HCT116 (cell line): ENCODE results near the gene OR13J1. TPM values are rescaled to one million over a fixed set of nuclear protein-coding genes. Genes with fewer than 3 reads are reported as not detected.

ENCODE experiments used
- ATAC-seq: fragments of 200-7000 bp; cut with Tn5 transposase; 2 replicates; pipeline ENCODE4 v1.9.1; 2020; ENCODE audit warnings: mild to moderate bottlenecking, moderate library complexity
- BruUV-seq: library from RNA; stranded (reverse); fragments of 400-500 nt; replicated peaks from 2 replicates; lab custom pipeline; 2021; lab: Mats Ljungman, UMichigan
- CTCF ChIA-PET: fragments of 300-600 bp; sonication (Branson Sonifier 250); formaldehyde crosslinking; loops from one replicate; lab custom pipeline; 2021; ENCODE audit warnings: antibody characterized with exemption; lab: Charles Lee
- POLR2A ChIA-PET: fragments of 300-600, 350-600 bp; sonication (Branson Sonifier 250); formaldehyde crosslinking; loops from one replicate; lab custom pipeline; 2021; ENCODE audit warnings: antibody characterized with exemption; lab: Charles Lee
- RAD21 ChIA-PET, 2 experiments: fragments of 300-600 bp; sonication (Branson Sonifier 250); formaldehyde crosslinking; loops; one replicate each; lab custom pipeline; 2023; ENCODE audit warnings: low total read pairs in 2 of 2; ENCODE audit not compliant: uncharacterized antibody in 2 of 2, unreplicated experiment in 2 of 2, low non-redundant PET in 1 of 2; lab: Charles Lee
- DNase-seq: peaks from one replicate; pipeline ENCODE4 v3.0.0-alpha.2; 2010; ENCODE audit warnings: low read depth, low spot score
- H2AFZ ChIP-seq: fragments of 200-600 bp; shearing (Covaris generic), sonication (generic); 2 replicates; pipeline ENCODE4 v1.6.1; 2017; ENCODE audit warnings: low read depth, mixed run types, mixed read lengths, antibody characterized with exemption, low read length; ENCODE audit not compliant: poor library complexity, severe bottlenecking
- H3K27ac ChIP-seq: 2 replicates; pipeline ENCODE4 v1.5.1; 2012; ENCODE audit warnings: low read depth, low read length
- H3K27me3 ChIP-seq: fragments of 200-600 bp; sonication (generic); 2 replicates; pipeline ENCODE4 v1.6.1; 2016; ENCODE audit warnings: mixed run types, low read length, mixed read lengths; ENCODE audit not compliant: insufficient read depth
- H3K36me3 ChIP-seq, 2 experiments: fragments of 200-500 bp in 1 of 2; fragments of 200-600 bp in 1 of 2; sonication (Bioruptor generic) in 1 of 2; sonication (generic) in 1 of 2; 2 replicates each; pipeline versions ENCODE4 v1.5.1 to v1.6.1; 2014 to 2016; ENCODE audit warnings: low read length in 2 of 2, inconsistent platforms in 1 of 2, mixed read lengths in 1 of 2, mixed run types in 1 of 2; ENCODE audit not compliant: insufficient read depth in 2 of 2, control insufficient read depth in 1 of 2
- H3K4me1 ChIP-seq, 2 experiments: fragments of 200-600 bp in 1 of 2; sonication (generic) in 1 of 2; 2 replicates each; pipeline versions ENCODE4 v1.5.1 to v1.6.1; 2012 to 2017; ENCODE audit warnings: low read length in 2 of 2, inconsistent platforms in 1 of 2, mild to moderate bottlenecking in 1 of 2, mixed read lengths in 1 of 2, mixed run types in 1 of 2, moderate library complexity in 1 of 2; ENCODE audit not compliant: insufficient read depth in 2 of 2, control insufficient read depth in 1 of 2
- H3K4me2 ChIP-seq: fragments of 200-600 bp; sonication (generic); 2 replicates; pipeline ENCODE4 v1.6.1; 2017; ENCODE audit warnings: mixed run types, low read length, mixed read lengths
- H3K4me3 ChIP-seq, 2 experiments: fragments of 200-600 bp in 1 of 2; sonication (generic) in 1 of 2; replicated peaks in 1 of 2; 2 replicates each; pipeline ENCODE4 v1.5.1; 2011 to 2016; ENCODE audit warnings: low read length in 2 of 2, control low read depth in 1 of 2, low read depth in 1 of 2, mild to moderate bottlenecking in 1 of 2, mixed read lengths in 1 of 2, mixed run types in 1 of 2
- H3K79me2 ChIP-seq: fragments of 200-600 bp; sonication (generic); 2 replicates; pipeline ENCODE4 v1.6.1; 2017; ENCODE audit warnings: mild to moderate bottlenecking, mixed run types, low read length, moderate library complexity, mixed read lengths; ENCODE audit not compliant: insufficient read depth
- H3K9ac ChIP-seq: fragments of 200-600 bp; sonication (generic); 2 replicates; pipeline ENCODE4 v1.6.1; 2016; ENCODE audit warnings: low read length, mixed read lengths
- H3K9me2 ChIP-seq: fragments of 200-600 bp; sonication (generic), shearing (Covaris generic); 2 replicates; pipeline ENCODE4 v1.6.1; 2017; ENCODE audit warnings: mixed run types, mild to moderate bottlenecking, moderate library complexity; ENCODE audit not compliant: insufficient read depth
- H3K9me3 ChIP-seq, 2 experiments: fragments of 200-500 bp in 1 of 2; fragments of 200-600 bp in 1 of 2; sonication (Bioruptor generic) in 1 of 2; sonication (generic) in 1 of 2; 2 replicates each; pipeline ENCODE4 v1.6.1; 2014 to 2017; ENCODE audit warnings: low read length in 2 of 2, mixed read lengths in 2 of 2, inconsistent platforms in 1 of 2, low read depth in 1 of 2, mild to moderate bottlenecking in 1 of 2, mixed run types in 1 of 2, moderate library complexity in 1 of 2; ENCODE audit not compliant: control insufficient read depth in 1 of 2, insufficient read depth in 1 of 2
- H4K20me1 ChIP-seq: fragments of 200-600 bp; sonication (generic), shearing (Covaris generic); 2 replicates; pipeline ENCODE4 v1.6.1; 2017; ENCODE audit warnings: mixed run types, mild to moderate bottlenecking, moderate library complexity; ENCODE audit not compliant: insufficient read depth
- EGR1 ChIP-seq: IDR thresholded peaks from 2 replicates; pipeline ENCODE4 v1.6.1; 2012; ENCODE audit warnings: low read depth
- EZH2 ChIP-seq: fragments of 200-600 bp; sonication (generic); IDR thresholded peaks from 2 replicates; pipeline ENCODE4 v1.6.1; 2017; ENCODE audit warnings: antibody characterized with exemption, mixed run types
- JUND ChIP-seq: IDR thresholded peaks from 2 replicates; pipeline ENCODE4 v1.6.1; 2012
- POLR2A ChIP-seq: IDR thresholded peaks from 2 replicates; pipeline ENCODE4 v1.7.0; 2011; ENCODE audit warnings: borderline replicate concordance; ENCODE audit not compliant: insufficient read depth, insufficient read length; ENCODE audit errors: extremely low read depth
- SIN3A ChIP-seq: IDR thresholded peaks from 2 replicates; pipeline ENCODE4 v1.6.1; 2012; ENCODE audit warnings: low read depth
- SP1 ChIP-seq: IDR thresholded peaks from 2 replicates; pipeline ENCODE4 v1.6.1; 2012; ENCODE audit warnings: low read depth
- YY1 ChIP-seq: IDR thresholded peaks from 2 replicates; pipeline ENCODE4 v1.6.1; 2011; ENCODE audit warnings: low read length, low read depth, moderate library complexity, mild to moderate bottlenecking; ENCODE audit not compliant: insufficient replicate concordance; ENCODE audit errors: extremely low read depth
- ZFX ChIP-seq: fragments of 450-650 bp; IDR thresholded peaks from 2 replicates; pipeline ENCODE4 v1.6.1; 2017
- intact Hi-C: fragments of 100-400 bp; cut with micrococcal nuclease; formaldehyde crosslinking; loops from 2 replicates; pipeline ENCODE4 v1.10.0; 2022
- total RNA-seq: library from RNA; stranded (reverse); gene quantifications from one replicate; pipeline ENCODE4 v1.2.1, GENCODE V29; 2021; ENCODE audit not compliant: unreplicated experiment
- TF ChIP-seq, protein P1 (sequence below): IDR thresholded peaks from 2 replicates; pipeline ENCODE4 v1.6.1; 2012; ENCODE audit warnings: low read depth
- TF ChIP-seq, protein P2 (sequence below): IDR thresholded peaks from 2 replicates; pipeline ENCODE4 v1.6.1; 2011; ENCODE audit warnings: mild to moderate bottlenecking, low read length, moderate library complexity; ENCODE audit not compliant: insufficient replicate concordance; ENCODE audit errors: extremely low read depth
- TF ChIP-seq, protein P3 (sequence below): IDR thresholded peaks from 2 replicates; pipeline ENCODE4 v1.6.1; 2012
- TF ChIP-seq, protein P4 (sequence below), 3 experiments: fragments of 200-600 bp in 1 of 3; sonication (generic) in 1 of 3; IDR thresholded peaks in 2 of 3; conservative IDR thresholded peaks in 1 of 3; 2 replicates each; pipeline ENCODE4 v1.5.1; 2012 to 2017; ENCODE audit warnings: low read depth in 2 of 3, low read length in 2 of 3, antibody characterized with exemption in 1 of 3, borderline replicate concordance in 1 of 3, control low read depth in 1 of 3, mild to moderate bottlenecking in 1 of 3, mixed read lengths in 1 of 3, mixed run types in 1 of 3, moderate library complexity in 1 of 3; ENCODE audit not compliant: insufficient read depth in 1 of 3

Gene OR13J1
- total RNA-seq, 1 experiment from 2014 or later = not detected

DNA sequence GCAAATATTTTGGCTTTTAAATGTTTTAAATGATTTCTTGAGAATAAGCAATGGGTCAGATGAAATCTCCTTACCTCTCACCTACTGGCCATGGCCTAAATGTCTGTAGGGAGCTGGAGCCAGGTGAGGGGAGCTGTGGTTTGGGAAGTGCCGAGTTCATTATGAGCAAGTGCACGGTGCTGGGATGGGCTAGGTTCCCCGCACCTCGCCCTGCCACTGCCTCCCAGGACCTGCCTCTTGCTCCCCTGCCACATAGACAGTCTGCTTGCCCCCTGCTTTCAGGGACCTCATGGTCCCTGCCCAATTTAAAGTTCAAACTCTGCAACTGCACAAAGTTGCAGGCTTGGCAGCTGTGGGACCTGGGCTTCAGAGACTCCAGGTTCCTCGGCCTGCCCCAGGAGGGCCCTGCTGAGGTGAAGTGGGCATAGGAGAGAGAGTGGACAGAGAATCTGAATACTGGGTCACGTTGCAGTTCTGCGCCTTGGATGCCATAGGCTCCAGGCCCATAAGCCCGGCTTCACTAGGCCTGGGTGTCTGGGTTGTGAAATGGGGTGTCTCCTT is 5.4 kb downstream of the OR13J1 start:
- ChIA-PET CTCF (no interaction called here), POLR2A (no interaction called here)
- TF ChIP-seq, protein P1, sequence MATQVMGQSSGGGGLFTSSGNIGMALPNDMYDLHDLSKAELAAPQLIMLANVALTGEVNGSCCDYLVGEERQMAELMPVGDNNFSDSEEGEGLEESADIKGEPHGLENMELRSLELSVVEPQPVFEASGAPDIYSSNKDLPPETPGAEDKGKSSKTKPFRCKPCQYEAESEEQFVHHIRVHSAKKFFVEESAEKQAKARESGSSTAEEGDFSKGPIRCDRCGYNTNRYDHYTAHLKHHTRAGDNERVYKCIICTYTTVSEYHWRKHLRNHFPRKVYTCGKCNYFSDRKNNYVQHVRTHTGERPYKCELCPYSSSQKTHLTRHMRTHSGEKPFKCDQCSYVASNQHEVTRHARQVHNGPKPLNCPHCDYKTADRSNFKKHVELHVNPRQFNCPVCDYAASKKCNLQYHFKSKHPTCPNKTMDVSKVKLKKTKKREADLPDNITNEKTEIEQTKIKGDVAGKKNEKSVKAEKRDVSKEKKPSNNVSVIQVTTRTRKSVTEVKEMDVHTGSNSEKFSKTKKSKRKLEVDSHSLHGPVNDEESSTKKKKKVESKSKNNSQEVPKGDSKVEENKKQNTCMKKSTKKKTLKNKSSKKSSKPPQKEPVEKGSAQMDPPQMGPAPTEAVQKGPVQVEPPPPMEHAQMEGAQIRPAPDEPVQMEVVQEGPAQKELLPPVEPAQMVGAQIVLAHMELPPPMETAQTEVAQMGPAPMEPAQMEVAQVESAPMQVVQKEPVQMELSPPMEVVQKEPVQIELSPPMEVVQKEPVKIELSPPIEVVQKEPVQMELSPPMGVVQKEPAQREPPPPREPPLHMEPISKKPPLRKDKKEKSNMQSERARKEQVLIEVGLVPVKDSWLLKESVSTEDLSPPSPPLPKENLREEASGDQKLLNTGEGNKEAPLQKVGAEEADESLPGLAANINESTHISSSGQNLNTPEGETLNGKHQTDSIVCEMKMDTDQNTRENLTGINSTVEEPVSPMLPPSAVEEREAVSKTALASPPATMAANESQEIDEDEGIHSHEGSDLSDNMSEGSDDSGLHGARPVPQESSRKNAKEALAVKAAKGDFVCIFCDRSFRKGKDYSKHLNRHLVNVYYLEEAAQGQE = no peak
- no peak for TF ChIP-seq POLR2A
- no peak for TF ChIP-seq JUND
- TF ChIP-seq EGR1 = no peak
- no peak for TF ChIP-seq ZFX
- no peak for TF ChIP-seq YY1
- no peak for TF ChIP-seq SP1
- TF ChIP-seq EZH2 = no peak
- TF ChIP-seq, protein P2, sequence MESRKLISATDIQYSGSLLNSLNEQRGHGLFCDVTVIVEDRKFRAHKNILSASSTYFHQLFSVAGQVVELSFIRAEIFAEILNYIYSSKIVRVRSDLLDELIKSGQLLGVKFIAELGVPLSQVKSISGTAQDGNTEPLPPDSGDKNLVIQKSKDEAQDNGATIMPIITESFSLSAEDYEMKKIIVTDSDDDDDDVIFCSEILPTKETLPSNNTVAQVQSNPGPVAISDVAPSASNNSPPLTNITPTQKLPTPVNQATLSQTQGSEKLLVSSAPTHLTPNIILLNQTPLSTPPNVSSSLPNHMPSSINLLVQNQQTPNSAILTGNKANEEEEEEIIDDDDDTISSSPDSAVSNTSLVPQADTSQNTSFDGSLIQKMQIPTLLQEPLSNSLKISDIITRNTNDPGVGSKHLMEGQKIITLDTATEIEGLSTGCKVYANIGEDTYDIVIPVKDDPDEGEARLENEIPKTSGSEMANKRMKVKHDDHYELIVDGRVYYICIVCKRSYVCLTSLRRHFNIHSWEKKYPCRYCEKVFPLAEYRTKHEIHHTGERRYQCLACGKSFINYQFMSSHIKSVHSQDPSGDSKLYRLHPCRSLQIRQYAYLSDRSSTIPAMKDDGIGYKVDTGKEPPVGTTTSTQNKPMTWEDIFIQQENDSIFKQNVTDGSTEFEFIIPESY = no peak
- no peak for TF ChIP-seq SIN3A
- TF ChIP-seq, protein P3, sequence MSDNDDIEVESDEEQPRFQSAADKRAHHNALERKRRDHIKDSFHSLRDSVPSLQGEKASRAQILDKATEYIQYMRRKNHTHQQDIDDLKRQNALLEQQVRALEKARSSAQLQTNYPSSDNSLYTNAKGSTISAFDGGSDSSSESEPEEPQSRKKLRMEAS = no peak
- TF ChIP-seq, protein P4, sequence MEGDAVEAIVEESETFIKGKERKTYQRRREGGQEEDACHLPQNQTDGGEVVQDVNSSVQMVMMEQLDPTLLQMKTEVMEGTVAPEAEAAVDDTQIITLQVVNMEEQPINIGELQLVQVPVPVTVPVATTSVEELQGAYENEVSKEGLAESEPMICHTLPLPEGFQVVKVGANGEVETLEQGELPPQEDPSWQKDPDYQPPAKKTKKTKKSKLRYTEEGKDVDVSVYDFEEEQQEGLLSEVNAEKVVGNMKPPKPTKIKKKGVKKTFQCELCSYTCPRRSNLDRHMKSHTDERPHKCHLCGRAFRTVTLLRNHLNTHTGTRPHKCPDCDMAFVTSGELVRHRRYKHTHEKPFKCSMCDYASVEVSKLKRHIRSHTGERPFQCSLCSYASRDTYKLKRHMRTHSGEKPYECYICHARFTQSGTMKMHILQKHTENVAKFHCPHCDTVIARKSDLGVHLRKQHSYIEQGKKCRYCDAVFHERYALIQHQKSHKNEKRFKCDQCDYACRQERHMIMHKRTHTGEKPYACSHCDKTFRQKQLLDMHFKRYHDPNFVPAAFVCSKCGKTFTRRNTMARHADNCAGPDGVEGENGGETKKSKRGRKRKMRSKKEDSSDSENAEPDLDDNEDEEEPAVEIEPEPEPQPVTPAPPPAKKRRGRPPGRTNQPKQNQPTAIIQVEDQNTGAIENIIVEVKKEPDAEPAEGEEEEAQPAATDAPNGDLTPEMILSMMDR (IDR thresholded peaks at IDR 0.05 in 2 of 3, conservative IDR thresholded peaks at IDR 0.05 in 1 of 3; ENCODE audit: borderline replicate concordance in 1 of 3, insufficient read depth in 1 of 3, low read depth in 2 of 3, low read length in 2 of 3) = no peak
- TF ChIP-seq, all 23 proteins: peak for 0
- no peak overlapping the region for H3K4me2 ChIP-seq
- DNase-seq (no peak), ATAC-seq (no peak)
- H3K79me2 ChIP-seq = no peaks in the 10 kb centered on the region
- H4K20me1 ChIP-seq = no peaks in the 10 kb centered on the region
- H3K36me3 ChIP-seq = no peaks in the 10 kb centered on the region
- intact Hi-C loops = no loop called here
- no peaks in the 10 kb centered on the region for H3K4me1 ChIP-seq
- H2AFZ ChIP-seq = no peak overlapping the region
- H3K9me2 ChIP-seq = no peaks in the 10 kb centered on the region
- no peaks in the 10 kb centered on the region for H3K9me3 ChIP-seq
- H3K27ac ChIP-seq = no peak overlapping the region
- H3K27me3 ChIP-seq = peaks cover 3% of the 10 kb centered on the region; the same call in 1 of the 2 replicates
- H3K4me3 ChIP-seq = no peak overlapping the region
- RAD21 ChIA-PET = no interaction called here
- BruUV-seq = no TSS peak
- H3K9ac ChIP-seq = no peak overlapping the region
